Activated T-helper 1 cell treated with anti-CD3 and anti-CD28 coated beads, Interleukin-12 subunit alpha, Interleukin-12 subunit beta, Interleukin-2, Interleukin-4 antibody, amounts not matched to agents 30 ng/mL and 10 ng/mL and 1 ng/mL, durations not matched to agents 14 hours and 24 hours and 36 hours (primary cell): ENCODE results near the gene RPL41. TPM values are rescaled to one million over a fixed set of nuclear protein-coding genes. Genes with fewer than 3 reads are reported as not detected.

ENCODE experiments used
- DNase-seq: peaks from one replicate; pipeline ENCODE4 v3.0.0; 2021; ENCODE audit warnings: low spot score
- H3K27ac Mint-ChIP-seq: one replicate; pipeline ENCODE4 v1.8.0; 2021; ENCODE audit warnings: mild to moderate bottlenecking, mixed read lengths
- H3K27me3 Mint-ChIP-seq: one replicate; pipeline ENCODE4 v1.8.0; 2022; ENCODE audit warnings: mild to moderate bottlenecking, moderate library complexity, mixed read lengths; ENCODE audit not compliant: insufficient read depth
- H3K36me3 Mint-ChIP-seq: one replicate; pipeline ENCODE4 v1.8.0; 2021; ENCODE audit warnings: low read depth, mixed read lengths
- H3K4me1 Mint-ChIP-seq: one replicate; pipeline ENCODE4 v1.8.0; 2021; ENCODE audit warnings: low read depth, mixed read lengths
- H3K4me3 Mint-ChIP-seq: one replicate; pipeline ENCODE4 v1.8.0; 2021; ENCODE audit warnings: mild to moderate bottlenecking, moderate library complexity, mixed read lengths
- H3K9me3 Mint-ChIP-seq: one replicate; pipeline ENCODE4 v1.8.0; 2021; ENCODE audit warnings: mixed read lengths
- intact Hi-C: fragments of 100-400 bp; cut with micrococcal nuclease; formaldehyde crosslinking; loops from one replicate; pipeline ENCODE4 v1.15.1; 2024
- total RNA-seq: library from RNA; stranded (reverse); gene quantifications from 2 replicates; pipeline ENCODE4 v1.2.3, GENCODE V29; 2022

The RPL41 gene
- total RNA-seq, 1 donor from 2014 or later = 3,676 TPM

DNA sequence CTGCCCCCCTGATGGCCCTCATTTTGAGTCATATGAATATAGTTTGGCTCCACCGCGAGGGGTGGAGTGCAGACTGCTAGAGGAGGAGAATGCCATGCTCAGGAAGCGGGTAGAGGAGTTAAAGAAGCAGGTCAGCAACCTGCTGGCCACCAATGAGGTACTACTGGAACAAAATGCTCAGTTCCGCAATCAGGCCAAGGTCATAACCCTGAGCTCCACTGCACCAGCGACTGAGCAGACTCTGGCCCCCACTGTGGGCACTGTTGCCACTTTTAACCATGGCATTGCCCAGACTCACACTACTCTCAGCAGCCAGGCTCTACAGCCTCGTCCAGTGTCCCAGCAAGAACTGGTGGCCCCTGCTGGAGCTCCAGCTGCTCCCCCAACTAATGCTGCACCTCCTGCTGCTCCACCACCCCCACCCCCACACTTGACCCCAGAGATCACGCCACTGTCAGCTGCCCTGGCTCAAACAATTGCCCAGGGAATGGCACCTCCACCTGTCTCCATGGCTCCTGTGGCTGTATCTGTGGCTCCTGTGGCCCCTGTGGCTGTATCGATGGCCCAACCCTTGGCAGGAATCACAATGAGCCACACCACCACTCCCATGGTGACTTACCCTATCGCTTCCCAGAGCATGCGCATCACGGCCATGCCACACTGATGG lies 4.9 kb downstream of the RPL41 start:
- Mint-ChIP-seq H3K4me1 (peaks cover 40% of the 10 kb centered on the region), H3K9me3 (no peaks in the 10 kb centered on the region)
- no peak for DNase-seq

DNA sequence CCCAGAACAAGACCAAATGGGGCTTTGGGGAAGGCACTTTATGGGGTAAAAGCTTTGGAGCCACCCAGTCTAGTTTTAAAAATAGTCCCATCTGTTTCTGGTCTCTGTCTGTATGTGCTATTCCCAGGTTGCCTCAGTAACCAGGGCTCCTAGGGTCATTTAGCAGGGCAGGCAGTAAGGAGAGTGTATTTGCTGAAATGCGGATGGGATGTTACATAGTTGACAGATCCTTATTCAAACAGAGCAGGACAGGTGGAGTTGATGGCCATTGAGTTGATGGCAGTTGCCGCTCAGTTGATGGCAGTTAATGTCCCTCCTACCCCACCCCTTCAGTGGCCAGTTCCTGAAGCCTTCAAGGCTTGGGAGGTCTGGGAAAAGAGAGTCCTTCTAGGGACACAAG lies 6.2 kb downstream of the RPL41 start:
- no peak overlapping the region for H3K27ac Mint-ChIP-seq
- no peak for DNase-seq
- no peak overlapping the region for H3K4me3 Mint-ChIP-seq
- H3K9me3 Mint-ChIP-seq = no peaks in the 10 kb centered on the region
- intact Hi-C loops = no loop called here
- no peaks in the 10 kb centered on the region for H3K27me3 Mint-ChIP-seq
- peaks cover 15% of the 10 kb centered on the region for H3K36me3 Mint-ChIP-seq
- H3K4me1 Mint-ChIP-seq = peaks cover 52% of the 10 kb centered on the region

More for the DNA sequence above, 4.9 kb downstream of the RPL41 start:
- intact Hi-C loops = no loop called here
- peaks cover 27% of the 10 kb centered on the region for H3K36me3 Mint-ChIP-seq
- H3K4me3 Mint-ChIP-seq = no peak overlapping the region
- H3K27me3 Mint-ChIP-seq = no peaks in the 10 kb centered on the region
- H3K27ac Mint-ChIP-seq = no peak overlapping the region

DNA sequence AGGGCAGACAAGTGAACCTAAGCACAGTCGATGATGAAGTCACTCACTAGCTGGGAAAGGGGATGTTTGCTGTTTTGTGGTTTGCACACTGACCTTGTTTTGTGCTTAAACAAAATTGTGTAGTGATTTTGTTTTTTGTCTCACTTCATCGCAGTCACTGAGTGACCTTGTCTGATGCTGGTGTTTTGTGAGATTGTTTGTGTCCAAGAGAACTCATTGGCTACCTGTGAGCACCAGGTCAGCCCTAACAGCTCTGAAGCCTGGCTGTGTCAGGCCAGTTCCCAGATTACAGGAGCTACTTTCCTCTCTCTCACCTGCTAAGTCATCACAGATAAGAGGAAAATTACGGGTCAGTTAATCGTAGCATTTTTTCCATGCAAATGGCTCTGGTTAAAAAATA lies 7.7 kb downstream of the RPL41 start:
- H3K4me3 Mint-ChIP-seq = no peak overlapping the region
- DNase-seq = no peak
- peaks cover 10% of the 10 kb centered on the region for H3K36me3 Mint-ChIP-seq
- peaks cover 47% of the 10 kb centered on the region for H3K4me1 Mint-ChIP-seq
- intact Hi-C loops = no loop called here
- peak overlapping the region; percentile 43 for H3K27ac Mint-ChIP-seq
- H3K9me3 Mint-ChIP-seq = no peaks in the 10 kb centered on the region
- no peaks in the 10 kb centered on the region for H3K27me3 Mint-ChIP-seq

- Mint-ChIP-seq H3K4me3 (peak overlapping the region; percentile 97), H3K9me3 (no peaks in the 10 kb centered on the region), H3K27ac (peak overlapping the region; percentile 94), H3K4me1 (peaks cover 55% of the 10 kb centered on the region), H3K36me3 (peaks cover 22% of the 10 kb centered on the region), H3K27me3 (no peaks in the 10 kb centered on the region)
- intact Hi-C loops = loop anchor here (1.0 to 2.0 kb wide), 9 partner anchors 8 to 342 kb away; partner anchors contain the start of genes ANKRD52, COQ10A, MYL6 and NABP2
- DNase-seq = no peak
These were observed 10.4 kb downstream of the RPL41 start for GRCh38 chr12:56126732-56127239.

DNA sequence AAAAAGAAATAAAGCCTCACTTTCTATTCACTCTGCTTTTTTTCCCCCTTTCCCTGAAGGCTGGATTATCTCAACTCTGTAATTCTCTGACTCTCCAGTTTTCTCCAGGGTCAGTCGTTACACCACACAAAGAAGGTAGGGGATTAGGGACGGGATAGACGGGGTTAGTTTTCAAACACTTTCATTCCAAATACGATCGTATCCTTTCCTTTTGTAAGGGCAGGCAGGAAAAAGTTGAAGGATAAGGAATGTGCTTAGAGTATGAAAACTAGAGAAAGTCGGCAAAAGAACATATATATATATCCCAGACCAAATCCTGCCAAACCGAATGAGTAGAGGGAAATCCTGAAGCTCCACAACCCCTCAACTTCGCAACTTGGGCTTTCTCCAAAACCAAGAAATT lies 11.1 kb downstream of the RPL41 start:
- H3K36me3 Mint-ChIP-seq = peaks cover 27% of the 10 kb centered on the region
- peaks cover 61% of the 10 kb centered on the region for H3K4me1 Mint-ChIP-seq
- H3K4me3 Mint-ChIP-seq = peak overlapping the region; percentile 97
- H3K27me3 Mint-ChIP-seq = no peaks in the 10 kb centered on the region
- intact Hi-C loops = loop anchor here (1.0 to 2.0 kb wide), 3 partner anchors 131 to 341 kb away; partner anchors contain the start of genes ANKRD52, SARNP and SPRYD4
- H3K27ac Mint-ChIP-seq = peak overlapping the region; percentile 94
- no peak for DNase-seq
- no peaks in the 10 kb centered on the region for H3K9me3 Mint-ChIP-seq

DNA sequence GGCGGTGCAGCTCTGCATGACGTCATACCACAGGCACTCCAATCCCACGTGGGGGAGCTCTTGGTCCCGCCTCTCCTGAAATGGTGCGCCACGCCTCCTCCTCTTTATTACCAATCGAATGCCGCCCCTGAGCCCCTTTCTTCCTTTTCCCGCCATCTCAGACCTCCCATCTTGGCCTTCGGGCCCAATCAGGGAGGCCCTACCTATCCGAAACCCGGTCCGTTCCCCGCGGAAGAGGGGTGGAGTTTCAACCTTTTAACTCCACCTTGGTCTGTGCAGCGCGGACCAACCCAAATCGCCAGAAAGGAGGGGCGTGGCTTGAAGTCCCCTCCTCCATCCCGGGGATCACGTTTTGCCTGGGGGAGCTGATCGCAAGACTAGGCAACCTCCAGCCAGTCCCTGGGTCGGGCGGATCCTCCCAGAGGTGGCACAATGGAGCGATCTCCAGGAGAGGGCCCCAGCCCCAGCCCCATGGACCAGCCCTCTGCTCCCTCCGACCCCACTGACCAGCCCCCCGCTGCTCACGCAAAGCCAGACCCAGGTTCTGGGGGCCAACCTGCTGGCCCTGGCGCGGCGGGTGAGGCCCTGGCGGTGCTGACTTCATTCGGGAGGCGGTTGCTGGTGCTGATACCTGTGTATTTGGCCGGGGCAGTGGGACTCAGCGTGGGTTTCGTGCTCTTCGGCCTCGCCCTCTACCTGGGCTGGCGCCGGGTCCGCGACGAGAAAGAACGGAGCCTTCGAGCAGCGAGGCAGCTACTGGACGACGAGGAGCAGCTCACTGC lies 11.6 kb downstream of the RPL41 start, which contains the start of gene ESYT1:
ESYT1 (plus strand) TSS at position 380 of the 782 bp plus-strand sequence; CDS start at position 433, 53 bp downstream.
- Mint-ChIP-seq H3K4me1 (peaks cover 62% of the 10 kb centered on the region), H3K27ac (peak within 1 kb of the TSS; percentile 94), H3K27me3 (no peaks in the 10 kb centered on the region), H3K9me3 (no peaks in the 10 kb centered on the region), H3K4me3 (peak within 1 kb of the TSS; percentile 97), H3K36me3 (peaks cover 29% of the 10 kb centered on the region)
- DNase-seq = peak; percentile 98
- intact Hi-C loops = loop anchor here (1.0 to 2.0 kb wide), 5 partner anchors 24 to 341 kb away; partner anchors contain the start of genes ANKRD52, MYL6B, SARNP and SPRYD4

DNA sequence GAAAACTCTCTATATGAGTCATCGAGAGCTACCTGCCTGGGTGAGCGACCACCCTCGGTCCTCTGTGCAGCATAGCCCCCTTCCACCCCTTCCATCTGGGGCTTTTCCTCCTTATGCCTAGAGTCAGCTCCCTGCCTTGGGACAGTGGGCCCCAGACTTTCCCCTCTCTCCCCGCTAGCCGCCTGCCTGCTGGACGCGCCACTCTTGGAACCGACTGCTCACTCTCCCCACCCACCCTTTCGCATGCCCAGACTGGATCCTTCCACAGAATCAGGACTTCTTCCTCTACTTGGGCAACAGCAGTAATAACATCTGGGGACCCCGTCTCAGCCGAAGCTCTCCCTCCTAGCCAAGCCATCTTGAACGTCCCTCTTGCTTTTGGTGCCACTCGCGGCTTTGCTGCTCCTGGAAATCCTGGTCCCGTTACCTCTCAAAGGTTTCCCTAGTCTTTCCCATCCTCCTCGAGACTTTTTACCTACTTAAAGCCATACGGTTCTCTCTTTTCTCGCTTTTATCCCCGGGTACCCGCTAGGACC lies 12.3 kb downstream of the RPL41 start:
- no peaks in the 10 kb centered on the region for H3K9me3 Mint-ChIP-seq
- no peak for DNase-seq
- H3K27ac Mint-ChIP-seq = peak overlapping the region; percentile 94
- peaks cover 67% of the 10 kb centered on the region for H3K4me1 Mint-ChIP-seq
- intact Hi-C loops = loop anchor here (1.0 kb wide), 2 partner anchors 24 to 155 kb away; partner anchors contain the start of gene MYL6B
- no peaks in the 10 kb centered on the region for H3K27me3 Mint-ChIP-seq
- H3K36me3 Mint-ChIP-seq = peaks cover 34% of the 10 kb centered on the region
- peak overlapping the region; percentile 97 for H3K4me3 Mint-ChIP-seq

DNA sequence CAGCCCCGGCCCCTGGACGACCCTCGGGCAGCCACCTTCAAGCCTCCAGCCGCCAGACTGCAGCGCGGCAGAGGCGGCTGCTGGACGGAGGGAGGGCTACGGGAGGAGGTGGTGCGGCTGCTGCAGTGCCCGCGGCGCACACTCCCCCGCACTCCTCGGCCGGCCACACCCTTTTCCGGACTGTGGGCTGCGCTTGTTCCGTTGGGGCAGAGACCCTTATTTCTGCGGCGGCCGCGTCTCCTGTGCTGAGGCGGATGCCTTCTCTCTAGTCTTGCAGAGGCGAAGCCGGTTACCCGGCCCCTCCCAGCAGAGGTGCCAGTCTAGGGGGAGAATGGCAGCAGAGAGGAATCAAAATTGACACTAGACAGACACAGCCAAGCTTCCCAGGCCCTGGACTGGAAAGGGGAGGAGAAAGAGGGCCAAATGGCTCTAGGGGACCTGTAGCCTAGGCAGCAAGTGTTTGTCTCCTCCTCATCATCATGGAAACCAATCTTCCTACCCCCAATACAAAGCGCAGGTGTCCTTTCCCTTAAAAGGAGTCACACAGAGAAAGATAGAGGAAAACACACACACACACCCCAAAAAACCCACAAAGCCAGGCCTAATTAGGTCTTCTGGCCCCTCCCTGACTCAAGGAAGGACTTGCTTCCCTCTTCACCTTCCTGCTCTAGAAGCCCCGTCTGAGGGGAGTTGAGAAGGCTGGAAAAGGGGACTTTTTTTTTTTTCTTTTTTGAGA lies 12.9 kb downstream of the RPL41 start:
- Mint-ChIP-seq H3K4me1 (peaks cover 62% of the 10 kb centered on the region), H3K9me3 (no peaks in the 10 kb centered on the region), H3K36me3 (peaks cover 41% of the 10 kb centered on the region), H3K27ac (peak overlapping the region; percentile 94), H3K27me3 (no peaks in the 10 kb centered on the region), H3K4me3 (peak overlapping the region; percentile 97)
- peak; percentile 72 for DNase-seq
- intact Hi-C loops = no loop called here

DNA sequence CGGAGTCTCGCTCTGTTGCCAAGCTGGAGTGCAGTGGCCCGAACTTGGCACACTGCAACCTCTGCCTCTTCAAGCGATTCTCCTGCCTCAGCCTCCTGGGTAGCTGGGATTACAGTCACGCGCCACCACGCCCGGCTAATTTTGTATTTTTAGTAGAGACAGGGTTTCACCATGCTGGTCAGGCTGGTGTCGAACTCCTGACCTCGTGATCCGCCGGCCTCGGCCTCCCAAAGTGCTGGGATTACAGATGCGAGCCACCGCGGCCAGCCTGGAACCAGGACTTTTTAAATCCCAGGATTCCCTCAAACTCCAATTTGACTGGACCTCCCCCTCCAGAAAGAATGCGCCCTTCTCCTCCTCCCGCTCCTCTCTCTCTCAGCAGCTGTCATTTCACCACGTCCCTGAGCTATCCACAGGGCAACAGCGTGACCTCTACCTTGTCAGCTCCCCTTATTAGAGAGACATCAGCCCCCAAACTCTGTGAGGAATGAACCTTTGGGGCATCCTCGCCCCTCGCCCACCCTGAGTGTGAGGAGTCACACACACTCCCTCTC lies 13.6 kb downstream of the RPL41 start:
- Mint-ChIP-seq H3K36me3 (peaks cover 42% of the 10 kb centered on the region), H3K4me3 (peak overlapping the region; percentile 97), H3K4me1 (peaks cover 61% of the 10 kb centered on the region), H3K27ac (peak overlapping the region; percentile 94), H3K27me3 (no peaks in the 10 kb centered on the region), H3K9me3 (no peaks in the 10 kb centered on the region)
- no peak for DNase-seq
- intact Hi-C loops = no loop called here

DNA sequence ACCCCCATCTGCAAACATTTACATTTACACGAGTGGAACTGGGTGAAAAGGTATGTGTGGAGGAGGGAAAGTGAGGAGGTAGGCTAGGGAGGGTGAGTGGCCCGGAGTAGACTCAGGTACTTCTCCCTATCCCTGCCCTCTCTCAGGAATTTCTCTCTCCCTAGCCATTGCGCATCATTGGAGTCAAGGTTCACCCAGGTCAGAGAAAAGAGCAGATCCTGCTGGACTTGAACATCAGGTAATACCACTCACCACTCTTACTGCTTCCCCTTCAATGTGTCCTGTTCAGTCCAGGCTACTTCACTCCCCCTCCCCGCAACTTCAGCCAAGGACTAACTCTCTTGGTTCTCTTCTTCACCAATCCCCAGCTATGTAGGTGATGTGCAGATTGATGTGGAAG lies 14.4 kb downstream of the RPL41 start:
- H3K9me3 Mint-ChIP-seq = no peaks in the 10 kb centered on the region
- H3K36me3 Mint-ChIP-seq = peaks cover 44% of the 10 kb centered on the region

DNA sequence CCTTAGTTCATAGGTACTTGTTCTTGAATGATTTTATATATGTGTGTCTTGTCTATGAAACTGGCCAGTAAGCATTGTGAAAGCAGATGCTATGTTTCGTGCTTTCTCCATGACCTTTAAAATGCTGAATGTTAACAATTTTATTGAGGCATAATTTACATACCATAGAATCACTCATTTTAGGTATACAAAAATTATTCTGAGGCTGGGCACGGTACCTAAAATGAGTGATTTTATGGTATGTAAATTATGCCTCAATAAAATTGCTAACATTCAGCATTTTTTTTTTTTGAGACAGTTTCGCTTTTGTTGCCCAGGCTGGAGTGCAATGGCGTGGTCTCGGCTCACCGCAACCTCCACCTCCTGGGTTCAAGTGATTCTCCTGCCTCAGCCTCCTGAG lies 18.5 kb downstream of the RPL41 start:
- DNase-seq = no peak
- H3K36me3 Mint-ChIP-seq = peaks cover 73% of the 10 kb centered on the region
- H3K27me3 Mint-ChIP-seq = no peaks in the 10 kb centered on the region
- H3K4me1 Mint-ChIP-seq = peaks cover 59% of the 10 kb centered on the region
- intact Hi-C loops = no loop called here
- H3K27ac Mint-ChIP-seq = no peak overlapping the region
- H3K9me3 Mint-ChIP-seq = no peaks in the 10 kb centered on the region
- H3K4me3 Mint-ChIP-seq = no peak overlapping the region

More for the DNA sequence above, 14.4 kb downstream of the RPL41 start:
- intact Hi-C loops = no loop called here
- Mint-ChIP-seq H3K4me1 (peaks cover 61% of the 10 kb centered on the region), H3K4me3 (peak overlapping the region; percentile 97), H3K27ac (no peak overlapping the region), H3K27me3 (no peaks in the 10 kb centered on the region)
- no peak for DNase-seq
